Osteoblast (primary cell): Measurements from ENCODE around the gene C16orf86. TPM values are rescaled to one million over a fixed set of nuclear protein-coding genes. Genes with fewer than 3 reads are reported as not detected.
"Not testable (repeated sequence)": the region's sequence is repeated elsewhere in the genome, so short reads cannot be mapped to it uniquely, and the experiment has no call there.

Experiments used
- DNase-seq: peaks from one replicate; pipeline ENCODE4 v3.0.0; 2011; ENCODE audit warnings: low spot score, mixed read lengths; ENCODE audit not compliant: insufficient read length; ENCODE audit errors: missing footprints
- H2AFZ ChIP-seq: 2 replicates; pipeline ENCODE4 v1.6.0; 2011; ENCODE audit warnings: mild to moderate bottlenecking, low read length
- H3K27ac ChIP-seq: 2 replicates; pipeline ENCODE4 v1.5.1; 2011; ENCODE audit warnings: mild to moderate bottlenecking, low read depth, low read length, moderate library complexity
- H3K27me3 ChIP-seq: 2 replicates; pipeline ENCODE4 v1.6.0; 2012; ENCODE audit warnings: mild to moderate bottlenecking, control low read depth, inconsistent platforms, low read length, moderate library complexity; ENCODE audit not compliant: insufficient read depth
- H3K36me3 ChIP-seq: 2 replicates; pipeline ENCODE4 v1.5.1; 2011; ENCODE audit warnings: mild to moderate bottlenecking, low read length, control low read depth, moderate library complexity; ENCODE audit not compliant: insufficient read depth
- H3K4me1 ChIP-seq: 2 replicates; pipeline ENCODE4 v1.5.1; 2011; ENCODE audit warnings: mild to moderate bottlenecking, low read length, control low read depth, moderate library complexity; ENCODE audit not compliant: insufficient read depth
- H3K4me2 ChIP-seq: 2 replicates; pipeline ENCODE4 v1.6.0; 2011; ENCODE audit warnings: mild to moderate bottlenecking, low read length; ENCODE audit not compliant: insufficient read depth
- H3K4me3 ChIP-seq: fragments of 200-600 bp; sonication (generic); 3 replicates; pipeline ENCODE4 v1.5.1; 2012; ENCODE audit warnings: mild to moderate bottlenecking, low read length, inconsistent platforms; ENCODE audit not compliant: insufficient read depth
- H3K79me2 ChIP-seq: 2 replicates; pipeline ENCODE4 v1.6.0; 2012; ENCODE audit warnings: mild to moderate bottlenecking, low read length, control low read depth, inconsistent platforms; ENCODE audit not compliant: insufficient read depth
- H3K9me3 ChIP-seq: 2 replicates; pipeline ENCODE4 v1.5.1; 2011; ENCODE audit warnings: low read depth, low read length, control low read depth
- H4K20me1 ChIP-seq: 2 replicates; pipeline ENCODE4 v1.6.0; 2012; ENCODE audit warnings: mild to moderate bottlenecking, low read length, control low read depth; ENCODE audit not compliant: insufficient read depth
- CTCF ChIP-seq: IDR thresholded peaks from 2 replicates; pipeline ENCODE4 v1.5.1; 2011; ENCODE audit warnings: mild to moderate bottlenecking, low read depth, low read length, moderate library complexity; ENCODE audit errors: extremely low read depth
- total RNA-seq: library from RNA; depleted of rRNA; stranded (reverse); fragments of >200 nt; gene quantifications from 2 replicates; pipeline ENCODE4 v1.2.3, GENCODE V29; 2012

C16orf86 gene
- total RNA-seq, 1 donor, result 6.9 TPM

GRCh38 chr16:67685388-67686112 is 18.9 kb downstream of the C16orf86 start:
- Histone ChIP-seq H3K9me3 (no peaks in the 10 kb centered on the region), H3K4me1 (no peaks in the 10 kb centered on the region), H3K4me2 (no peak overlapping the region), H3K27ac (no peak overlapping the region), H2AFZ (no peak overlapping the region), H3K27me3 (no peaks in the 10 kb centered on the region), H3K36me3 (peaks cover 16% of the 10 kb centered on the region), H4K20me1 (peaks cover 7% of the 10 kb centered on the region), H3K79me2 (peaks cover 3% of the 10 kb centered on the region), H3K4me3 (no peak overlapping the region)
- no peak for DNase-seq
- TF ChIP-seq CTCF, result no peak

- not testable (repeated sequence) for H3K36me3 ChIP-seq, H3K27me3 ChIP-seq, H3K27ac ChIP-seq, DNase-seq, H3K4me2 ChIP-seq, H3K4me1 ChIP-seq, H3K9me3 ChIP-seq, H3K4me3 ChIP-seq, H2AFZ ChIP-seq
- Histone ChIP-seq H3K79me2 (peaks cover 18% of the 10 kb centered on the region), H4K20me1 (peaks cover 10% of the 10 kb centered on the region)
These were observed 27.1 kb downstream of the C16orf86 start for GRCh38 chr16:67693517-67694285.

DNA sequence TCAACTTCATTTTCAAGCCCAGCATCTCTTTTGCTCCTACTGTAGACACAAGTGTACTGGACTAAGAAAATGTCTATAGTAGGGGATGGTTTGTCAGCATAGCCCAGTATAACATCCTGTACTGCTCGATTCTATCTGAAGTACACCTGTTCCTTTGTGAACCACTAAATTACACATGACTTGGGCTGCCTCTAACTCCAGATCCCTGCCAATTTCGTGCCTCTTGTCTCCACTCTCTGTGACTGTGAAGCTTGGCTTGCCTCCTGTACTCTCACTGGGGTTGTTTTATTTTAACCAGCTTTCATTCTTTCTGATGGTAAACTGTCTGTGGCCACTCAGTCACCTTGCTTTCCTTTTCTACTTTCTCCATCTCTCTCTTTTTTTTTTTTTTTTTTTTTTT is 28.0 kb downstream of the C16orf86 start:
- no peak overlapping the region for H2AFZ ChIP-seq
- H3K27me3 ChIP-seq, result no peaks in the 10 kb centered on the region
- no peaks in the 10 kb centered on the region for H3K4me1 ChIP-seq

More for the DNA sequence above, 28.0 kb downstream of the C16orf86 start:
- H3K9me3 ChIP-seq, result no peaks in the 10 kb centered on the region
- H3K79me2 ChIP-seq, result peaks cover 20% of the 10 kb centered on the region
- peaks cover 10% of the 10 kb centered on the region for H4K20me1 ChIP-seq
- no peak for DNase-seq
- no peaks in the 10 kb centered on the region for H3K36me3 ChIP-seq
- no peak for TF ChIP-seq CTCF
- no peak overlapping the region for H3K4me3 ChIP-seq
- no peak overlapping the region for H3K4me2 ChIP-seq
- no peak overlapping the region for H3K27ac ChIP-seq
